Activated gamma-delta T cell treated with Interleukin-2 at 50 U/mL for 16 hours (primary cell): ENCODE measurements around the gene GNG7.
"Not testable (repeated sequence)": the region's sequence is repeated elsewhere in the genome, so short reads cannot be mapped to it uniquely, and the experiment has no call there.

Experiments used
- DNase-seq: peaks from one replicate; pipeline ENCODE4 v3.0.0-alpha.2; 2020

Gene GNG7

GRCh38 chr19:2569596-2570465 is 132.7 kb downstream of the GNG7 start:
- no peak for DNase-seq

- DNase-seq: no peak
Observed at GRCh38 chr19:2567996-2568395, 134.5 kb downstream of the GNG7 start.

GRCh38 chr19:2567580-2567979 is 134.9 kb downstream of the GNG7 start:
- DNase-seq: no peak

- not testable (repeated sequence) for DNase-seq
Observed at GRCh38 chr19:2563546-2563945, 138.9 kb downstream of the GNG7 start.

DNA sequence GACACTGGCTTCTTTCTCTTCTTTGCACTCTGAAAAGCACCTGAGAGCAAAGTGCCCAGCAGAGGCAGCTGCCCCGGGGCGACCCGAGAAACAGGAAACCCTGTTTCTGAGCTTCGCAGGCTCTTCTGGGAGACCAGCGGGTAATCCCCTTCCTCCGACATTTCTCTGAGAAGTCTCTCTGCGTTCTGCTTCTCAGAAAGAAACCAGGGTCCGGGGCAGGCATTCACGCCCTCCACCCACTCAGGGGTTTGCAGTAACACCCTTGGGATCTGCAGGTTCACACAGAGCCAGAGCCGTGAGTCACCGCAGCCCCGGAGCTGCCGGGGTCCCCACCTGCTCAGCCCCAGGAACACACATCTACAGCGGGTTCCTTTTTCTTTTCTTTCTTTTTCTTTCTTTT is 140.6 kb downstream of the GNG7 start:
- DNase-seq: peak; percentile 64

GRCh38 chr19:2561221-2561620 is 141.3 kb downstream of the GNG7 start:
- DNase-seq: no peak

DNA sequence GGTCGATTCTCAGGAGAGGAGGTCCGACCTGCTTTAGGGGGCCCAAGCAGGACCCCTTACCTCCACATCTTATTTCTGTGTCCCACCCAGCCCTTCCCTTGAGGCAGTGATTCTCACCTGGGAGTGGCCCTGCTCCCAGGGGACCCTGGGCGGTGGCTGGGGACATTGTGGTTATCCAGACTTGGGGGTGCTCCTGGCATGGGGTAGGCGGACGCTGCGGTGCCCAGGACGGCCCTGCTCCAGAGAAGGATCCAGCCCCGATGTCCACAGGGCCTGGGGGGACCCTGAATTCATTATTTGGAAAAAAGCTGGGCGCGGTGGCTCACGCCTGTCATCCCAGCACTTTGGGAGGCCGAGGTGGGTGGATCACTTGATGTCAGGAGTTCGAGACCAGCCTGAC is 142.1 kb downstream of the GNG7 start:
- no peak for DNase-seq

GRCh38 chr19:2558543-2558942 is 144.0 kb downstream of the GNG7 start:
- no peak for DNase-seq

DNA sequence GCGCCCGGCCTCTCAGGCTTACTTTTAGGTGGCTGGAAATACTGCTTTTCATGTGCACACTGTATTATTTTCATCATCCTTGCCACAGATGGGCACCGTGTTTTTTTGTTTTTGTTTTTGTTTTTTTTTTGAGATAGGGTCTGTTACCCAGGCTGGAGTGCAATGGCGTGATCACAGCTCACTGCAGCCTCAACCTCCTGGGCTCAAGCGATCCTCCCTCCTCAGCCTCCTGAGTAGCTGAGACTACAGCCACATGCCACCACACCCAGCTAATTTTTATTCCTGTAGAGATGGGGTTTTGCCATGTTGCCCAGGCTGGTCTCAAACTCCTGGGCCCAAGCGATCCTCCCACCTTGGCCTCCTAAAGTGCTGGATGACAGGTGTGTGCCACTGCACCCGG is 144.4 kb downstream of the GNG7 start:
- not testable (repeated sequence) for DNase-seq

DNA sequence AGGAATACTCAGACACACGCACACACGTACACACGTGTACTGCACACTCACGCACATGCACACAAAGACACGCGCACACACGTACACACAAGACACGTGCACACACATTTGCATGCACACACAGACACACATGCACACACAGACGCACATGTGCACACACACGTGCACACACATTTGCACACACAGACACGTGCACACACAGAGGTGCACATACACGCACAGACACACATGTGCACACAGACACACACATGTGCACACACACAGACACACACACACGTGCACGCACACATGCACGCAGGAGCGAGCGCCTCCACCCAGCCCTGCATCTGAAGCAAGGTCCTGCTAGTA is 145.4 kb downstream of the GNG7 start:
- no peak for DNase-seq

- DNase-seq: no peak
Observed at GRCh38 chr19:2556221-2557092, 146.0 kb downstream of the GNG7 start.

DNA sequence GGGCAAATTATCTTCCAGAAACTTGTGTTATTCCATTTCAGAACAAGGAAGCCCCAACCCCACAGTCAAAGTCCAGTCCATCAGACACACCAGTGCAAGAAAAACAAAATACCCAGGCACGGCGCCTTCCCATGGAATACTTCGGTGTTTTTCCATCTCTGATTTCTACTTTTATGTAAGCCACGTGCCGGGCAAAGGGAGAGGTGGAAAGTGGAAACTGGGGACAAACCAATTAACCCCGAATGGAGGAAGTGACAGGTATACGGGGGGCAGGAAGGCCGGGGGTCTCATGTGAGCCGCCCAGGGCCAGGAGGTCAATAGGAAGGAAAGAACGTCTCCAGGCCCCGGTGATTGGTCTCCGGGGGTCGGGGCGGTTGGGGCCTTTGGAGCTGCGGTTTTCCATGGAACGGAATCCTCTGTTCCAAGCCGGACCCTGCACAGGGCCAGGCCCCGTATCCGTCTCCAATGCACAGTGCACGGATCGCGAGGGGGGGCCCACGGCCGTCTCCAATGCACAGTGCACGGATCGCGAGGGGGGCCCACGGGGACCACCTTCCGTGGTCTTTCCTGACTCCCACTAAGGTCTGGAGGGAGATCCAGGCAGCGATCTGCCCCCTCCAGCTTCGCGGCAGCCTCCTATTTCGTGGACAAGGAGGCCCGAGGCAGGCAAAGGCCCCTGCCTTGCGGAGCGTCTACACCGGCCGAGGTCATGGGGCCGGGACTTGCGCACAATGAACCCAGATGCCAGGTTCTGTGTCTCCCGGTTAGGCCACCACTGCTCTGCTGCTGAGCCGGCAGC is 146.9 kb downstream of the GNG7 start:
- no peak for DNase-seq

DNA sequence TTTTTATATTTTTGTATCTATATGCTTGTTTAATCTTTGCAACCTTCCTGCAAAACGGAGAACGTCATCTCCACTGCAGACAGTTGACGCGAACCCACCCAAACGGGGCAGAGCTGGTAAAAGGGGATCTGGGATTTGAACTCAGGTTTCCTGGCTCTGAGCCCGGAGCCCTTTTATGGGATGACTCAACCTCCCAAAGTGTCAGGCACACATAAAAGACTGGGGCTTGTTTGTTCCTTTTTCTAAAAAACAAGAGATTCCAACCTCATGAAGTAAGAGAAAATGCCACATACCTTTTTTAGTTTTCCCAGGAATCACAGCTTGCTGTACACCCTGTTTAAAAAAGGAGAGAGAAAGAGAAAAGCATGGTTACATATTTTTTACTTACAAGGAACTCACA is 147.6 kb downstream of the GNG7 start:
- no peak for DNase-seq

DNA sequence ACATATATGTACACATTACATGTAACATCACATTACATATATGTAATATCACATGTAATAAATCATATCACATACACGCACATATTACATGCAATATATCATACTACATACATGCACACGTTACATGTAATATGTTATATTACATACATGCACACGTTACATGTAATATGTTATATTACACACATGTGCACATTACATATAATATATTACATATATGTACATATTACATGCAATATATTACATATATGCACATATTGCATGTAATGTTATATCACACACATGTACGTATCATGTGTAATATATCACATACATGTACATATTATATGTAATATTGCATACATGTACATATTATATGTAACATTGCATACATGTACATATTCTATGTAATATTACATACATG is 149.0 kb downstream of the GNG7 start:
- no peak for DNase-seq

DNA sequence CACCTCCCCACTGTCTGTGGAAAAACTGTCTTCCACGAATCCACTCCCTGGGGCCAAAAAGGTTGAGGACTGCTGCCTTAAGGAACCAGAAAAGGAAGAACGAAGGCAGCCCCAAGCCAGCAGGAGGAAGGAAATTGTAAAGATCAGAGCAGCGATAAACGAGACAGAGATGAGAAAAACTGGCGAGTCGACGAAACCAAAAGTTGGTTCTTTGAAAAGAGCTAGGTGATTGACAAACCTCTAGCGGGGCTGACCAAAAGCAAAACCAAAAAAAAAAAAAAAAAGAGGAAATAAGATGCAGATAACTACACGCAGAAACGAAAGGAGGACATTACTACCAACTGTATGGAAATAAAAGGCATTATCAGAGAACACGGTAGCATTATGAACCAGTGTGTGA is 149.6 kb downstream of the GNG7 start:
- peak; percentile 52 for DNase-seq

DNA sequence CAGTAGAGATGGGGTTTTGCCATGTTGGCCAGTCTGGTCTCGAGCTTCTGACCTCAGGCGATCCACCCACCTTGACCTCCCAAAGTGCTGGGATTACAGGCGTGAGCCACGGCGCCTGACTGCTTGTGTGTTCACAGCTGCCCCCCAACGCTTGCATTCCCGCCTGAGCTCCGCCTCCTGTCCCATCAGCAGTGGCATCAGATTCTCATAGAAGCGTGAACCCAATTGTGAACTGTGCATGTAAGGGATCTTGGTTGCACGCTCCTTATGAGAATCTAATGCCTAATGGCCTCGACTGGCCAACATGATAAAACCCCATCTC is 150.7 kb downstream of the GNG7 start:
- DNase-seq: no peak

GRCh38 chr19:2551172-2551863 is 151.2 kb downstream of the GNG7 start:
- DNase-seq: no peak

- no peak for DNase-seq
Observed at GRCh38 chr19:2550431-2551171, 151.9 kb downstream of the GNG7 start.

DNA sequence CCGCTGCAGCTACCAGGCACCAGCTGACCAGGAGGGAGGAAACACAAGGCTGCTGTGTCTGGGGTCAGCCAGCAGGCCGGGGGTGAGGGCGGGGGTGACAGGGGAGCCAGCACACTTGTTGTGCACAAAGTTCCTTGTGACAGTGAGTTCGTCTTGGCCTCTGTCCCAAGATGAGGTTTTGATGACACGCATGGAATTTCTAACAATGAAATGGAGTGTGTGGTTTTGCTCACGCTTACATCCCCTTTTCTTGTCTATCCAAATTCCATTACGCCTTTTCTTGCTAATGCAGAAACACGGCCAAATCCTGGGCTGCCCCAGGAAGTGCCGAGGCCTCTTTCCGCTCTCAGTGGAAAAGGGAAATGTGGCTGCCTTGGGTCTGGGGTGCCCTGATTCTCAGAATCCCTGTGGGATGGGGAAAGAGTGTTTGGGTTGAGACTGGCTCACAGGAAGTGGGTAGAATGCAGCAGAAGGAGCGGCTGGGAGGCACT is 152.7 kb downstream of the GNG7 start:
- no peak for DNase-seq

- DNase-seq: no peak
Observed at GRCh38 chr19:2548966-2549365, 153.5 kb downstream of the GNG7 start.

DNA sequence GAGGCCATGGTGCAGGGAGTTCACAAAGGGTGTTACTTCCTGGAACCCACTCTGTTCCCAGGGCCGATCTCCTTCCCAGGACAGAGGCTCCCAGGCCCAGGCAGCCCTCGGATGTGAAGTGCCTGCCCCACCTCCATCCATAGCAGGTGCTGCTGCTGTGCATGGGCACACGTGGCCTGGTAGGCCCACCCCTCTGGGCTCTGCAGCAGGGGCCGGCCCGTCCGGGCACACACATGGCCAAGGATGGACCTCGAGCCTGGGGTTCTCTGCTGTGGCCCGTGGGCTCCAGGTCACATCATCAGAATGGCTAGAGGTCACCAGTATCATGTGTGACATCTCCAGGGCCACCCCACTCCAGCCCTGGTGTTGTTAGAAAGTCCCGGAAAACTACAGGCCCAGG is 154.8 kb downstream of the GNG7 start:
- no peak for DNase-seq
